ENCODE results near the gene TEDC2. TPM values are rescaled to one million over a fixed set of nuclear protein-coding genes. Genes with fewer than 3 reads are reported as not detected.

The TEDC2 gene
- total RNA-seq, 1 experiment from 2014 or later = 45.4 TPM

DNA sequence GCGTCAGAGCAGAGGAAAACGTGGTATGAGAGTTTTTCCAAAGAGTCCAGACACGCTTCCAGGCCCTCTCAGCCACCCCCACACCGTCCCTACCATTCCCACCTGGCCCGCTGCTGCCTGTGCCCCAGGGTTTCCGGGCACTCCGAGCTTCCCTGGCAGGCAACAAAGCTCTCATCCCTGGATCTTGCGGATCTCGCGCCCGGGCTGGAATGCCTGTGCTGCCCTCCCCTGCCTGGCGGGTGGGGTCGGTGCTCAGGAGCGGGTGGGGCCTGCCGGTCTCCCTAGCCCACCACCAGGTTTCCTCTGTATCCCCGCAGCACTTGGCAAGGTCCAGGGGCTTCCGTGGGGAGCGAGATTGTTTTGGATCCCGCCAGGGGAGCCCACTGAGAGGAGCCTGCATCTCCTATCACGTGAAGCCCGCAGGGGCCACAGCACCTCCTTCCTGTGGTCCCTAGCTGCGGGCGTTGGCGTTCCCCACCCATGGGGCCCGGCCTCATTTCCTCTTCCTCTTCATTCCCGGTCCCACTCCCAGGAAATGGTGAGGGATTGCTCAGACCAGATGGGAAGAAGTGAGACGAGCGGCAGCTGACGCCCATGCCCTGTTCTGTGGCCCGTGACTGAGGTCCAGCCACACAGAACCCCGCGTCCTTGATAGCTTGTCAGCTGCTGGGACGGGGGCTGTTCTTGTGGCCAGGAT, 26.1 kb downstream of the TEDC2 start:
- Histone ChIP-seq H2AK5ac (ENCODE audit: insufficient read length, low read length) (no peak overlapping the region), H4K5ac (ENCODE audit: insufficient read length, low read depth, low read length) (no peak overlapping the region), H3K79me1 (ENCODE audit: insufficient read depth, low read depth, low read length, poor library complexity, severe bottlenecking) (no peaks in the 10 kb centered on the region), H4K8ac (replicated peaks; ENCODE audit: insufficient read length, low read depth, low read length) (no peak overlapping the region), H3K4ac (ENCODE audit: low read depth, low read length) (no peak overlapping the region), H3K23ac (ENCODE audit: insufficient read length, low read depth, low read length) (no peak overlapping the region), H3K56ac (ENCODE audit: insufficient read length, low read depth, low read length) (no peak overlapping the region), H3K23me2 (ENCODE audit: insufficient read length, low read depth, low read length, poor library complexity, severe bottlenecking) (no peaks in the 10 kb centered on the region), H3K18ac (ENCODE audit: insufficient read length, low read depth, low read length) (no peak overlapping the region), H4K91ac (ENCODE audit: insufficient read length, low read depth, low read length) (no peak overlapping the region), H2BK120ac (ENCODE audit: low read depth, low read length, poor library complexity, severe bottlenecking) (no peak overlapping the region), H2BK15ac (ENCODE audit: low read depth, low read length) (no peak overlapping the region), H3K79me2 (ENCODE audit: insufficient read depth, low read length) (no peaks in the 10 kb centered on the region; the same call in 1 of the 2 replicates), H3K14ac (ENCODE audit: insufficient read depth, low read length) (no peak overlapping the region), H3K4me2 (ENCODE audit: insufficient read depth, insufficient read length, low read length) (no peak overlapping the region), H3K4me1 (ENCODE audit: insufficient read depth, low read length) (no peaks in the 10 kb centered on the region), H3K9me3 (ENCODE audit: control insufficient read depth, low read depth, low read length) (no peaks in the 10 kb centered on the region), H3K9ac (ENCODE audit: extremely low read depth, insufficient read length, low read length) (no peak overlapping the region), H3K27ac (ENCODE audit: insufficient read length, low read depth, low read length) (no peak overlapping the region), H4K20me1 (ENCODE audit: control insufficient read depth, insufficient read depth, insufficient read length) (peaks cover 4% of the 10 kb centered on the region), H3T11ph (ENCODE audit: low read length) (no peak overlapping the region), H2AFZ (ENCODE audit: low read length) (no peak overlapping the region), H2BK20ac (ENCODE audit: low read depth, low read length, poor library complexity, severe bottlenecking) (no peak overlapping the region), H2BK12ac (ENCODE audit: insufficient read length, low read depth, low read length) (no peak overlapping the region), H3K27me3 (ENCODE audit: insufficient read depth, low read length) (no peaks in the 10 kb centered on the region), H2BK5ac (ENCODE audit: insufficient read length, low read length) (no peak overlapping the region)
- H3K4me3 Mint-ChIP-seq = no peak overlapping the region
- WGBS (ENCODE audit: extremely low coverage, insufficient read length, low lambda C conversion rate) = no CpG with 5 or more reads among the region's 33 CpGs
- H3K9me3 Mint-ChIP-seq = no peaks in the 10 kb centered on the region
- DNase-seq = no peak
- H3K27ac Mint-ChIP-seq = no peak overlapping the region
- H3K27me3 Mint-ChIP-seq (ENCODE audit: low read depth) = no peaks in the 10 kb centered on the region
- TF ChIP-seq, protein P1, sequence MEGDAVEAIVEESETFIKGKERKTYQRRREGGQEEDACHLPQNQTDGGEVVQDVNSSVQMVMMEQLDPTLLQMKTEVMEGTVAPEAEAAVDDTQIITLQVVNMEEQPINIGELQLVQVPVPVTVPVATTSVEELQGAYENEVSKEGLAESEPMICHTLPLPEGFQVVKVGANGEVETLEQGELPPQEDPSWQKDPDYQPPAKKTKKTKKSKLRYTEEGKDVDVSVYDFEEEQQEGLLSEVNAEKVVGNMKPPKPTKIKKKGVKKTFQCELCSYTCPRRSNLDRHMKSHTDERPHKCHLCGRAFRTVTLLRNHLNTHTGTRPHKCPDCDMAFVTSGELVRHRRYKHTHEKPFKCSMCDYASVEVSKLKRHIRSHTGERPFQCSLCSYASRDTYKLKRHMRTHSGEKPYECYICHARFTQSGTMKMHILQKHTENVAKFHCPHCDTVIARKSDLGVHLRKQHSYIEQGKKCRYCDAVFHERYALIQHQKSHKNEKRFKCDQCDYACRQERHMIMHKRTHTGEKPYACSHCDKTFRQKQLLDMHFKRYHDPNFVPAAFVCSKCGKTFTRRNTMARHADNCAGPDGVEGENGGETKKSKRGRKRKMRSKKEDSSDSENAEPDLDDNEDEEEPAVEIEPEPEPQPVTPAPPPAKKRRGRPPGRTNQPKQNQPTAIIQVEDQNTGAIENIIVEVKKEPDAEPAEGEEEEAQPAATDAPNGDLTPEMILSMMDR (conservative IDR thresholded peaks at IDR 0.05) = no peak
- peaks cover 11 to 15% of the 10 kb centered on the region in 2 experiments for H3K4me1 Mint-ChIP-seq
- no peaks in the 10 kb centered on the region for H3K36me3 Mint-ChIP-seq (ENCODE audit: insufficient read depth in 1 of 3, low read depth in 3 of 3)

Measured in H9 (cell line).